NT2/D1 (cell line): ENCODE measurements around the gene ABHD3.

ENCODE experiments used
- YY1 ChIP-seq: IDR thresholded peaks from 2 replicates; pipeline ENCODE4 v1.6.1; 2011; ENCODE audit not compliant: insufficient read length, insufficient read depth
- ZNF274 ChIP-seq: IDR thresholded peaks from 2 replicates; pipeline ENCODE4 v1.6.1; 2011; ENCODE audit warnings: mild to moderate bottlenecking, low read depth, low read length

GRCh38 chr18:21634588-21635199 is 69.9 kb downstream of the ABHD3 start:
- TF ChIP-seq ZNF274 (no peak), YY1 (no peak)
